Nucleus accumbens (tissue), 56 donors: ENCODE data around the gene AGBL3.
"Not testable (repeated sequence)": the region's sequence is repeated elsewhere in the genome, so short reads cannot be mapped to it uniquely, and the experiment has no call there.

Source experiments
- DNase-seq, 56 donors: peaks; one replicate each; lab custom pipeline; 2025; lab: John Stamatoyannopoulos, UW

Gene AGBL3

DNA sequence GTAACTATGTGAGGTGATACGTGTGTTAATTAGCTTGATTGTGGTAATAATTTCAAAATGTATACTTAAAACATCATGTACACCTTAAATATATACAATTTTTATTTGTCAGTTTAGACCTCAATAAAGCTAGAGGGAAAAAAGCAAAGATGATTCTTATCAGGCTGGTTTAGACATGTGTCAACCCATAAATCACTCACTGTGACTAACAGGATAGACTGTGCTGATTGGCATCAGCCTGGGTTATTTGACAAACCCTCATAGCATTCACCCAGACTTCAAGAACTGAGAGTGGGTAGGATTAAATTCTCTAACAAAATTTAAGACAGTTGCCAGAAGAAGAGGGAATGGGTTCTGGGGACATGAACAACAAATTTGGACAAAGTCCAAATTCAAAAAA is 87.8 kb downstream of the AGBL3 start:
- no peak for DNase-seq

DNA sequence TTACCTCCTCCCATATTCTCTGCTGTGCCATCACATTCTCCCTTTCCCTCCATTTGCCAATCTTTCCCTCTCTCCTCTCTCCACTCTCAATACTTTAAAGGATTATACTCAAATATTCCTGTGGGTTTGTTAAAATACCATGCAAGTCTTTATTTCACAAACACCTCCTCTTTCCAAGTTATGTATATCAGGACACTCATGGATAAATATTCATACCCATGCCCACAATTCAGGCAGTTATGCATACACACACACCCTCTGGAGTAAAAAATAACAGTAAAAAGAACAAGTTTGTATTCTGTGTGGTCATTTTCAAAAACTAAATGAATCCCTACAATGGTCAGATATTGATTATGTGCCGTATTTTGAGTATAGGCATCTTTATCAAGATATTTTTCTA is 88.2 kb downstream of the AGBL3 start:
- DNase-seq: no peak

DNA sequence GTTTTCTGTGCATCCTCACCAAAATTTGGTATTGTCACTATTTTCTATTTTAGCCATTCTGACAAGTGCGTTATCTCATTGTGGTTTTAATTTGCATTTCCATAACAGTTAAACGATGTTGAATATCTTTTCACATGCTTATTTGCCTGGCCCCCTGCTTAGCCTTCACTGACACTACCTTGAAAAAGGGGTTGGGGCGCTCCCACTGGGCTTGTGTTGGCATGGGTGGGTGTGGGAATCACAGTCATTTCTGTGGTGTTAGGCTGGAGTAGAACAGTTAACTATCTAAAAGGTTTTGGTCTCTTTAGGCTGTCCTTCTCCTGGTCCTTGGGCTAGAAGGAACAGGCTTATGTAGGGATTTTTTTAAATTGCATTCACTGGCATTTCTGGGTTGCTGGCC is 89.4 kb downstream of the AGBL3 start:
- DNase-seq: no peak

DNA sequence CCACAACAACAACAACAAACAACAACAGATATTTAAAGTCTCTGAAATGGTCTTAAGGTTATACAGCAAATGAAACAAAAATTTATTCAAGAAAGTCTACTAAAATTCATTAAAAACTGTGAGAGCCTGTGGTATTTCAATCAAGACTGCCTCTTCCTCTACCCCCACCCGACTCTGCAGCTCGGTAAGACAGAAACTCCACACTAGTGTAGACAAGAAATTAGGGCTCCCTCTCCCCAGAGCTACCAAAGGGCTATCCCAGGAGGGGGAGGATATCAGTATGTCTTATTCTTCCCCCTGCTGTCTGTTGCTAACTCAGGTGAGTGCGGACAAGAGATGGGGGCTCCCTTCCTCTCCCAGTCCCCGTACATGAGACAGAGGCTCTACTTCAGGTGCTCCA is 90.6 kb downstream of the AGBL3 start:
- no peak for DNase-seq

DNA sequence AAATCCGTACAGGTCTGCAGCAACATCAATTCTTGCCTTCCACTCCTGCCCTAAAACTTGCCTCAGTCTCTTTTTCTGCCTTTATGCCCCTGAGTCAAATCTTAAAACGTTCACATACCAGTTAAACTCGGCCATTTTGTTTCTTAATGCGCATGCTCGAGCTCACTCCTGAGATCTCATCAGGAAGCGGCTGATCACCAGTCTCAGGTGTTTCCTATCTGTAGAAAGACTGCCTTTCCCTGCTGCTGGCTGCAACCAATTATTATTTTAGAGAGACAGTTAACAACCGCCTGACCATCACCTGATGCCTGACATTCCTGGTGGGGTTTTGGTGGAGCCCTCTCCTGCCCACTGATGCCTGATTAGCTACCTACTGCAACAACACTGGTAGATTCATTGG is 91.3 kb downstream of the AGBL3 start:
- DNase-seq: no peak

DNA sequence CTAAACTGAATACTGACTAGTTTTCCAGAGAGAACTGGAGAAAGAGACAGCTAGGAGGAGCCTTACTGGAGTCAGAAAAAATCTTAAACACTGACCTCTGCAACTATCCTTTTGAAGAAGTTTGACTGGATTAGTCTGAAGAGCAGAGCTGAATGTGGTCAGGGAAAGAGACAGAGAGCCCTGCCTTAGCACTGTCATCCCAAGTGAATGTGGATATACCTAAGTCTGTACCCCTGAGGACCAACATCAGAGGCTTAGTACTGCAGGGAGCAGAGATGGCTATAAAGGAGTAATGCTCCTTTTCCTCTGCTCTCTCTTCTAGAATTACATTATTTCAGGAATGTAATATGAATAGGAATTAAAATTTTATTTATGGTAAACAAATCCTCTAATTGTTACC is 91.7 kb downstream of the AGBL3 start:
- DNase-seq: no peak

DNA sequence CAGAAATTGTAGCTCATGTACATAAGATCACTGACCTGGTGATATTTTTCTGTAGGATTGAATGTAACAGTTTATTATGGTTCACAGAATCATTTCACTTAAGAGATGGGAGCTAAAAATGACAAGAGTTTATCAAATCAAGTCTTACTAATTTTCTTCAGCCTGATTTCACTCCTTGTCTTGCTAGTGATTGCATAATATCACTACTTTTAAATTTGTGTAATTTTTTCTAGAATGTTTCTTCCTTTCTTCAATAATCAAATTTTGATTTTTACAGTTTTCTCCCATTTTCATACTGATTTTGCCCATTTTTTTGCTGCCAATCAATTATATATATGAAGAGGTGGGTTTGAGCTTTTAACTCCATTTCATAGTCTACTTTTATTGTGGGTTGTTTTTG is 92.8 kb downstream of the AGBL3 start:
- no peak for DNase-seq

DNA sequence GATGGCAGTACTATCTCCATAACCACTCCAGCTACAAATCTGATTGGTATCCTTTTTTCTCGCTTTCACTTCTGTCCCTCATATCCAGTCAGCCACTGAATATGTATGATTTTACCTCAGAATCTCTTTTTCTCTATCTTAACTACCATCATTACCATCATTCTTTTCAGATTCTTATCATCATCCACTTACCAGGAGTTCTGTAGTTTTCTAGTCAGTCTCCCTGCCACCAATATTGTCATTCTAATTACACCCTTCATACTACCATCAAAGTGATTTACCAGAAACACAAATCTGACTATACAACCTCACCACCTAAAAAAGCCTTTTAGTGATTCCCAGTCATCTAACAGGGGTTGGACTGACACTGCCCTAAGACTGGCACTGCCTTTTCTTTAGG is 96.7 kb downstream of the AGBL3 start:
- DNase-seq: no peak

DNA sequence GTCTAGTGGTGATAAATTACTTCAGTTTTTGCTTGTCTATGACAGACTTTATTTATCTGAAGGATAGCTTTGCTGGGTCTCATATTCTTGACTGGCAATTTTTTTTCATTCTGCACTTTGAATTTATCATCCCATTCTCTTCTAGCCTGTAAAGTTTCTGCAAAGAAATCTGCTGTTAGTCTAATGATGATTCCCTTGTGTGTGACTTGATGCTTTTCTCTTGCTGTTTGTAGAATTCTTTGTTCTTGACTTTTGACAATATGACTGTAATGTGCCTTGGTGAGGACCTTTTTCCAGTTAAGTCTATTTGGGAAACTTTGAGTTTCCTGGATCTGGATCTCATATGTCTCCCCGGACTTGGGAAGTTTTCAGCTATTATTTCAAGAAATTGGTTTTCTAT is 102.3 kb downstream of the AGBL3 start:
- DNase-seq: no peak

DNA sequence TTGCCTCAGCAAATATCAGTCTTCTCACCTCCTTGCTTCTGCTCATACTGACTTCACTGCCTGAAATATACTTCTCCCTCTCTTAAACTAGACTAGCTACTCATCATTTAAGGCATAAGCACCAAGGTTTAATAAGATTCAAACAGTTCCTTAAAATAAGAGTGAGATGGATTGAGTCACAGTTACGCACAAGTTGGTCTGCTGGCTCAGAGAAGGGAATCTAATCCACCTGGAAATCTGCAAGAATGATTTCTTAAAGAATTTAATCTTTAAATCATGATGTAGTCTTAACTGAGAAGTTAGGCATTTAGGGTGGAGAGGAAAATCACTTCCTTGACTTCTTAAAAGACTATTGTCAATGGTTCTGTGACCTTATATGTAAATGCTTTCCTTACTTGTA is 105.4 kb downstream of the AGBL3 start:
- DNase-seq: no peak

DNA sequence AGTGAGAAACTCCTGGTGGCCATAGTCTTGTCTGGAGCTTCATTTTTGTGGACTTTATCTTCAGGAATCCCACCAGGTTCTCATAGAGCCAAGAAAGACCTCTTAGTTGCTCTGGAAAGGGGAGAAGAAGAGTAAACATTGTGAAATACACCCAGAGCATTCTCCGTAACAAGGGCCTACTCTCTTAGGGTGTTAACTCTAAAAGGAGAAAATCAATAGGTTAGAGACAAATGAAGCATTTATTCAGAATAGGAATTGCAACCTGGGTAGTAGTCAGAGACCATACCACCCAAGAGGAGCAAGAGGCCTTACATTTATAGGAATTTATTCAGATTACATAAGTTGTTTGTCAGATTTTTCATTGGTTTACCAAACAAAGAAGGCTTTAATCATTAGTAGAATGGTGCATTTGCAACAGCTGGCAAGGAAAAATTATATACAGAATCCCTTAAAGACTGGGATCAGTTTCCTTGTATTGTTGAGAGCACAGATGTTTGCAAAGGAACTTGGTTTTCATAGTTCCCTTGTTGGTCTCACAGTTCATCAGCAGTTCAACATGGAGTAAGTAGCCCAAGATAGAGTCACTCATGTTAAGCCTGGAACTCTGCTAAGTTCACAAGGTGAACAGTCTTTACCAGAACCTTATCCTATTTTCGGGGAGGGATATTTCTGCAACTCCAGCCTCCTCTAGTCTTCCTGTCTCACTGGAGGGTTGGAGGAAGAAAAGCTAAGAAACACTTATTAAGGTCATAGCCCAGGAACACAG is 108.3 kb downstream of the AGBL3 start:
- no peak for DNase-seq

DNA sequence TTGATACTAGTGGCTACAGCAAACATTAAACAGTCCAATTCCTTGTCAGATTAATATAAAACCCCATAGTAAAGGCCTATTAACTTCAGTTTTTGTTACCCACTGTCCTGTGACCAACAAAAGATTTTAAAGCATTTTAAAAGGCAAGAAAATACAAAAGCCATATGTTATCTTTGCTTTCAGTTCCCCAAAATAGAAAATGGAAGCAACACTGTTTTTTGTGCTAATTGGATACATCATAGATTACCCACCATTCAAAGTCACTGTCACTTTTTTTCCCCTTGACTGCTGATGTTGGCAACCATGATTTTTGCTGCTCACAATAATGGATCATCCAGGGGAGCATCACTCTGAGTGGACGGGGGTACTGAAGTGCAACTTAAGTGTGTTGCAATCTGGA is 109.1 kb downstream of the AGBL3 start:
- no peak for DNase-seq

DNA sequence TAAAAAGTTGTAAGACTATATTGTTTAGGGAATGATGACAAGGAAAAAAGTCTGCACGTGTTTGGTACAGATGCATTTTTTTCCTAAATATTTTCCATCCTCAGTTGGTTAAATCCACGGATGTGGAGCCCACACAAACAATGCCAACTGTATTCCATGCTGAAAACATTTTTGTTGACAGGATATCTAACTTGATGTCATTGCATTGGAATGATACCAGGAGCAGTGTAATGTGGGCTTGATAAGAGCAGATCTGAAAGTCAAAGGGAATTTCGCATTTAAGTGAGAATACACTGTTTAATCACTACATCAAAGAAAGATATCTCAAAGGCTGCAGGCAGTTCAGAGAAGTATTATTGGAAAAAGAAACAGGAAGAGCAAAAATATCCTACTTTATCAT is 112.1 kb downstream of the AGBL3 start:
- DNase-seq: no peak

DNA sequence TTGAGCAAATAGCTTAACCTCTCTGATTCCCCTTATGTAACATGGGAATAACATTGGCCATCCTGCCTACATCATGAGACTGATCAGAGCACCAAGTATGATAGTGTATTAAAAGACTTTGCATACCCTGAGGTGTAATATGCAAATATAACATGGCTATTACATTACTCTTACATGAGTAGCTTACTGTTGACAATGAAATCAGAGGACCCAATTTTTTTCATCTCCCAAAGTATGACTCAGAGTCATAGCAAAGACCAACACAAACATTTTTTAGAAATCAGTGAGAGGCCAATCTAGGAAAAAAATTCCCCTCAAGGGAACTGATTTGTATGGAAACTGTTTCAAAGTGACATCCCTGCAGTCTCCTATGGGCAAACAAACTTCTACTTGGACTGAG is 114.5 kb downstream of the AGBL3 start:
- DNase-seq: no peak

DNA sequence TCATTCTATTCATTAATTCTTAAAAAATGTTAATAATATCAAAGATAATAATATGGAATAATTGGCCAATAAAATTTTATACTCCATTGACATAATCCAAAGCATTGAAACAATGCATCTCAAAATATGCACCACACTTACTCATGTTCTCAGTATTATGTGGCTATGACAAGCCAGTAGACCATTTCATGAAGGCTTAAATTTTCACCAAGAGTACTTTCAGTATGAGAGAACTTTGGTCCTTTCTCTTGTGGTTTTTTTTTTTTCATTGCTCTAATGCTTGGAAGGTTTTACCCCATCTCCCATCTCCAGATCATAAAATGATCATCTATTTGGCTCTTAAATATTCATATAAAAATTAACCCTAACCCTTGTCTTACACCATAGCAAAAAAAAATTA is 116.1 kb downstream of the AGBL3 start:
- no peak for DNase-seq

DNA sequence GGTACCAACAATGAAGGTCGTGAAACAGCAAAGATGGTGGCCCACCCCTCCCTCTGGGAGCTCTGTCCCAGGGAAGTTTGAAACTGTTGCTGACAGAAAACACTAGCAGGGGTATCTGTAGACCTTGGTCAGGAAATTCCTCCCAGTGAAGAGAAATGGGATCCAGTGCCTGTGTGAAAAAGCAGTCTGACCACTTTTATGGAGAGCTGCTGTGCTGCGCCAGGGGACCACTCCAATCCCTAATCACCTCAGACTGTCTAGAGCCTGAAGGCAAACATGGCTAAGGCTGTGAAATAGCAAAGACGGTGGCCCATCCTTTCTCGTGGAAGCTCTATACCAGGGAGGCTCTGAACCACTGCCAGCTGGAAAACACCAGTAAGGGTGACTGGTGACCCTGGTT is 123.3 kb downstream of the AGBL3 start:
- no peak for DNase-seq

DNA sequence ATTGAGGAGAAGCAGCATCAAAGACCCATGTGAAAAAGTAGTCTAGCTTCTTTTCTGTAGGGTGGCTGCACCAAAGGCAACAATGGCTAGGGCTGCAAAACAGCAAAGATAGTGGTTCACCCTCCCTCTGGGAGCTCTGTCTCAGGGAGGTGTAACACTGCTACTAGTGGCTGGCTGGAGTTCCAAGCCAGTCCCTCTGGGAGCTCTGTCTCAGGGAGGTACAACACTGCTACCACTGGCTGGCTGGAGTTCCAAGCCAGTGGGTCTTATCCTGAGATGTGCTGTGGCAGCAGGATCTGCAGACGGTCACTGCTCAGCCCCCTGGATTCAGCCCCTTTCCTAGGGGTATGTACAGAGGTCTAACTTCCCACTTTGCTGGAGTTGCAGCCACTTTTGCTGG is 123.7 kb downstream of the AGBL3 start:
- no peak for DNase-seq

DNA sequence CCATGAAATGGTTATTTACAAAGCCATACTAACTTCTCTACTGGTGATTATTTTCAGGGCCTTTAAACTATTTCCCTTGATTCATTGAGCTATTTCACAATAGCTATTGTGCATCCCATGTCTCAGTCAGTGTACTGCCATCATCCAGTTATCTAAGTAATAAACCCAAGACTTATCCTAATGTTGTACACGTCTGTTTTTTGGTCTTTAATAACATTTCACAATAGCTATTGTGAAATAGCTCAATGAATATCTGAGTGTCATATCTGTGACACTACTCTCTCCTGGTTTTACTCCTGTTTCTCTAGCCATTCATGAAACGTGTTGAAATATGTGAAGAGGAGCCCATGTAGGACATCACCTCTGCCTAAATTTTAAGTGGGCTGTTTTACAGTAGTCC is 125.1 kb downstream of the AGBL3 start:
- no peak for DNase-seq

DNA sequence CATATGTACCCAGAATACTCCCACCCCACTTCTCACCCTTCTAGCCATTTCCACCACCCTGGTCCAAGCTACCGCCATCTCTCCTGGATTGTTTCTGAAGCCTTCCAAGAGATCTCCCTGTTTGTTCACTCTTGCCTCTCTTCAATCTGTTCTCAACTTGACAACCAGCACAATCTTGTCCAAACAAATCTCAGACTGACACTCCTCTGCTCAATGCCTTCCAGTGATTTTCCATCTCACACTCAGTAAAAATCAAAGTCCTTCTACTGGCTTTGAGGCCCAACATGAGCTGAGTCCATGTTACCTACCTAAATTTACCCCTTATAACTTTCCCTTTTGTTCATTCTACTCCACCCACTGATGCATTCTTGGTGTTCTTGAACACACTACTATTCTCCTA is 128.3 kb downstream of the AGBL3 start:
- no peak for DNase-seq

DNA sequence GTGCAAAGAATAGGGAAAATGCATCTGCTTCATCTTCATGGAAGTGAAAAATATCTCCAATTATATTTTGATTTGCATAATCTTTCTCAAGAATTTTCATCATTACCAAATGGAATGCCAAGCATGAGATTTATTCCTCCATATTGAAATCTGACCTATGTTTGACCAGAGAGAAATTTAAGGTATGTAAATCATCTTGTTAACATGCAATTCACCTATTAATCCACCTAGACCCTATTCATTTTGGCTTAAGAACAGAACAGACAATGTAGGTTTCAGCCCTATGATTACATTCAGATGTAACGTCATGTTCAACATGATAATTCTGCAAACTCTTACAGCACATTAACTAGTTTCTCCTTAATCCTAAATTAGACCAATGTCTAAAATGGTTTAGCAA is 130.8 kb downstream of the AGBL3 start:
- DNase-seq: no peak

DNA sequence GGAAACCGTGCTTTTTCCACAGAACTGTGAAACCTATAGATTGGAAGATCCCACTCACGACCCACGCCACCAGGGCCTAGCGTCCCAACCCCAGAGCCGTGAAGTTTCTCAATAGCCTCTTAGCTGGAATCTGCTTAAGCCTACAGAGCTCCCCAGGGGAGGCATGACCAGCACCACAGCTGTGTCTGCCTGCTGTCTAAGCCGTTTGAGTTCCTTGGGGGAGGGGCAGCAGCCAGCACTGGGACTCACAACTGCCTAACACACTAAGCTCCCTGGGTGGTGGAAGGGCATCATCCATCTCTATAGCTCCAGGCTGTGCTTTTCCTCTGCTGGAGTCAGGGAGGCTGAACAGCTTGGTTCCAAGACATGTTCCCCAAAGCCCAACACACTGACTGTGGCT is 135.6 kb downstream of the AGBL3 start:
- no peak for DNase-seq

DNA sequence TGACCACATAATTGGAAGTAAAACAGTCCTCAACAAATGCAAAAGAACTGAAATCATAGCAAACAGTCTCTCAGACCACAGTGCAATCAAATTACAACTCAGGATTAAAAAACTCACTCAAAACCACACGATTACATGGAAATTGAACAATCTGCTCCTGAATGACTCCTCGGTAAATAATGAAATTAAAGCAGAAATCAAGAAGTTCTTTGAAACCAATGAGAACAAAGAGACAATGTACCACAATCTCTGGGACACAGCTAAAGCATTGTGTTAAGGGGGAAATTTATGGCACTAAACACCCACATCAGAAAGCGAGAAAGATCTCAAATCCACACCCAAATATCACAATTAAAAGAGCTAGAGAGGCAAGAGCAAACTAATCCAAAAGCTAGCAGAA is 138.3 kb downstream of the AGBL3 start:
- not testable (repeated sequence) for DNase-seq

DNA sequence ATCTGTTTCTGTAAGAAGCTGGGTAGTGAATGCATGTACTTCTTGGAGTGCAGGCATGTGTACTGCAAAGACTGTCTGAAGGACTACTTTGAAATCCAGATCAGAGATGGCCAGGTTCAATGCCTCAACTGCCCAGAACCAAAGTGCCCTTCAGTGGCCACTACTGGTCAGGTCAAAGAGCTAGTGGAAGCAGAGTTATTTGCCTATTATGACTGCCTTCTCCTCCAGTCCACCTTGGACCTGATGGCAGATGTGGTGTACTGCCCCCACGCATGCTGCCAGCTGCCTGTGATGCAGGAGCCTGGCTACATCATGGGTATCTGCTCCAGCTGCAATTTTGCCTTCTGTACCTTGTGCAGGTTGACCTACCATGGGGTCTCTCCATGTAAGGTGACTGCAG is 142.6 kb downstream of the AGBL3 start:
- DNase-seq: no peak
